ENCODE measurements around the gene RPS10.

DNA sequence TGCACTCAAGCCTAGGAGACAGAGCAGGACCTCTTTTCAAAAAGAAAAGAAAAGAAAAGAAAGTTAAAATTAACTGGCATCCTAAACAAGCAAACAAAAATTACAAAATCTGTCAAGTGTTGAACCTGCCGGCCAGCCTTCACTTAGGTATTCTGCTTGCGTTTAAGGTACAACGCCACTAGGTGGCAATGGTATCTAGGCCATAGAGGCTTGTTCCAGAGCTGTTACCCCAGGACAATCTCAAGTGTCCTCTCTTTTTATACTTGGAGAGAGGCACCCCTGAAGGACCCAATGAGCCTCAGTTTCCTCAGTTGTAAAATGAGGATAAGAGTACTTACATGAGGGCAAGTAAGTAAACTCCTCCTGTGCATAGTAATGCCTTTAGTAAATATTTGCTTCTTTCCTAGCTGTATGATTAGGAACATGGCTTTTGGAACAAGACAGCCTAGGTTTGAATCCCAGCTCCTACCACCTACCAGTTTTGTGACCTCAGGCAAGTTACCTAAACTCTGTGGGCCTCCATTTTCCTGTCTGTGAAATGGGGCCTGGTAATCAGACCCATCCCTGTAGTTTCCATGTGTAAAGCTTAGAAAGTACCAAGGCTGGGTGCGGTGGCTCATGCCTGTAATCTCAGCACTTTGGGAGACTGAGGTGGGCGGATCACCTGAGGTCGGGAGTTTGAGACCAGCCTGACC lies 34.2 kb upstream of the RPS10 start:
- no peak for TF ChIP-seq POLR2A (IDR thresholded peaks at IDR 0.05)
- TF ChIP-seq, protein P1, sequence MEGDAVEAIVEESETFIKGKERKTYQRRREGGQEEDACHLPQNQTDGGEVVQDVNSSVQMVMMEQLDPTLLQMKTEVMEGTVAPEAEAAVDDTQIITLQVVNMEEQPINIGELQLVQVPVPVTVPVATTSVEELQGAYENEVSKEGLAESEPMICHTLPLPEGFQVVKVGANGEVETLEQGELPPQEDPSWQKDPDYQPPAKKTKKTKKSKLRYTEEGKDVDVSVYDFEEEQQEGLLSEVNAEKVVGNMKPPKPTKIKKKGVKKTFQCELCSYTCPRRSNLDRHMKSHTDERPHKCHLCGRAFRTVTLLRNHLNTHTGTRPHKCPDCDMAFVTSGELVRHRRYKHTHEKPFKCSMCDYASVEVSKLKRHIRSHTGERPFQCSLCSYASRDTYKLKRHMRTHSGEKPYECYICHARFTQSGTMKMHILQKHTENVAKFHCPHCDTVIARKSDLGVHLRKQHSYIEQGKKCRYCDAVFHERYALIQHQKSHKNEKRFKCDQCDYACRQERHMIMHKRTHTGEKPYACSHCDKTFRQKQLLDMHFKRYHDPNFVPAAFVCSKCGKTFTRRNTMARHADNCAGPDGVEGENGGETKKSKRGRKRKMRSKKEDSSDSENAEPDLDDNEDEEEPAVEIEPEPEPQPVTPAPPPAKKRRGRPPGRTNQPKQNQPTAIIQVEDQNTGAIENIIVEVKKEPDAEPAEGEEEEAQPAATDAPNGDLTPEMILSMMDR (IDR thresholded peaks at IDR 0.05) = peak in 5 of 6 experiments; percentile 12 to 40 (median 37)
